Activated CD4-positive, alpha-beta T cell treated with anti-CD3 and anti-CD28 coated beads, Interleukin-2, amount 10 ng/mL, durations not matched to agents 7 days and 5 days (primary cell): Measurements from ENCODE around the gene TMEM30B. TPM values are rescaled to one million over a fixed set of nuclear protein-coding genes. Genes with fewer than 3 reads are reported as not detected.

Experiments used
- total RNA-seq, 2 experiments: library from RNA; stranded (reverse); gene quantifications; one replicate each; pipeline ENCODE4 v1.2.3, GENCODE V29; 2021

The TMEM30B gene
- total RNA-seq, 2 experiments from 2014 or later, result 0.30 to 0.42 TPM

Other genes starting within 250 kb of the TMEM30B start
- gene PRKCH, start 40.2 kb upstream of the TMEM30B start, total RNA-seq, result 100 to 1,000 TPM; 244 to 293 TPM